IMR-90 (cell line): ENCODE results near the gene EHMT1. TPM values are rescaled to one million over a fixed set of nuclear protein-coding genes. Genes with fewer than 3 reads are reported as not detected.

Experiments
- ATAC-seq: fragments of 200-7000 bp; cut with Tn5 transposase; 2 replicates; pipeline ENCODE4 v1.9.1; 2020; ENCODE audit warnings: low read depth, mild to moderate bottlenecking, moderate library complexity
- BruUV-seq: library from RNA; stranded (reverse); fragments of 400-500 nt; replicated peaks from 2 replicates; lab custom pipeline; 2021; lab: Mats Ljungman, UMichigan
- CTCF ChIA-PET: fragments of 300-600 bp; formaldehyde crosslinking; extraction: SDS; loops from one replicate; lab custom pipeline; 2021; ENCODE audit warnings: antibody characterized with exemption; lab: Yijun Ruan, JAX
- POLR2A ChIA-PET: fragments of 300-600 bp; sonication (Branson Sonifier 250); formaldehyde crosslinking; loops from one replicate; lab custom pipeline; 2022; ENCODE audit warnings: antibody characterized with exemption; ENCODE audit not compliant: unreplicated experiment; lab: Charles Lee
- DNase-seq: peaks from one replicate; pipeline ENCODE4 v3.0.0; 2013
- H2AFZ ChIP-seq: replicated peaks from 2 replicates; pipeline ENCODE3; 2013; ENCODE audit warnings: low read length, mild to moderate bottlenecking; ENCODE audit not compliant: poor library complexity
- H2AK5ac ChIP-seq: 2 replicates; pipeline ENCODE4 v1.6.1; 2013; ENCODE audit warnings: low read depth, low read length, inconsistent platforms
- H2AK9ac ChIP-seq: replicated peaks from 2 replicates; pipeline ENCODE3; 2013; ENCODE audit warnings: mild to moderate bottlenecking, low read depth, low read length, moderate library complexity; ENCODE audit not compliant: poor library complexity
- H2BK120ac ChIP-seq: 2 replicates; pipeline ENCODE4 v1.6.1; 2013; ENCODE audit warnings: low read depth, low read length, inconsistent platforms
- H2BK15ac ChIP-seq: 3 replicates; pipeline ENCODE4 v1.6.1; 2013; ENCODE audit warnings: low read depth, low read length, inconsistent platforms
- H2BK20ac ChIP-seq: 2 replicates; pipeline ENCODE4 v1.6.1; 2013; ENCODE audit warnings: low read depth, mild to moderate bottlenecking, inconsistent platforms, low read length, moderate library complexity
- H2BK5ac ChIP-seq: 2 replicates; pipeline ENCODE4 v1.6.1; 2013; ENCODE audit warnings: mild to moderate bottlenecking, low read depth, low read length, inconsistent platforms; ENCODE audit not compliant: poor library complexity, severe bottlenecking
- H3K14ac ChIP-seq: replicated peaks from 2 replicates; pipeline ENCODE4 v1.6.1; 2013; ENCODE audit warnings: low read depth, low read length, inconsistent platforms
- H3K18ac ChIP-seq: 2 replicates; pipeline ENCODE4 v1.6.1; 2013; ENCODE audit warnings: low read depth, low read length, control low read depth
- H3K23ac ChIP-seq: 2 replicates; pipeline ENCODE4 v1.6.1; 2013; ENCODE audit warnings: low read depth, low read length, inconsistent platforms
- H3K27ac ChIP-seq: 2 replicates; pipeline ENCODE4 v1.5.1; 2013; ENCODE audit warnings: mild to moderate bottlenecking, control low read depth, low read length; ENCODE audit not compliant: insufficient read depth
- H3K27me3 ChIP-seq: 2 replicates; pipeline ENCODE4 v1.6.1; 2013; ENCODE audit warnings: low read length; ENCODE audit not compliant: control insufficient read depth, insufficient read depth
- H3K36me3 ChIP-seq: 2 replicates; pipeline ENCODE4 v1.6.1; 2013; ENCODE audit warnings: low read length, mixed read lengths; ENCODE audit not compliant: control insufficient read depth, insufficient read depth
- H3K4ac ChIP-seq: 2 replicates; pipeline ENCODE4 v1.6.1; 2013; ENCODE audit warnings: low read depth, low read length, inconsistent platforms
- H3K4me1 ChIP-seq: 2 replicates; pipeline ENCODE4 v1.6.1; 2013; ENCODE audit warnings: low read length, mixed read lengths; ENCODE audit not compliant: control insufficient read depth, insufficient read depth
- H3K4me2 ChIP-seq: 2 replicates; pipeline ENCODE4 v1.6.1; 2013; ENCODE audit warnings: low read depth, mild to moderate bottlenecking, control low read depth, low read length, moderate library complexity
- H3K4me3 ChIP-seq: 2 replicates; pipeline ENCODE4 v1.5.1; 2013; ENCODE audit warnings: low read depth, mild to moderate bottlenecking, control low read depth, low read length, moderate library complexity; ENCODE audit not compliant: insufficient read depth
- H3K56ac ChIP-seq: 2 replicates; pipeline ENCODE4 v1.6.1; 2013; ENCODE audit warnings: low read length, inconsistent platforms; ENCODE audit not compliant: insufficient read depth; ENCODE audit errors: extremely low read depth
- H3K79me1 ChIP-seq, 2 experiments: 2 replicates each; pipeline ENCODE4 v1.6.1; 2013; ENCODE audit warnings: low read length in 2 of 2, inconsistent platforms in 1 of 2, low read depth in 1 of 2
- H3K9ac ChIP-seq: 2 replicates; pipeline ENCODE4 v1.6.1; 2013; ENCODE audit warnings: low read depth, low read length, control low read depth
- H3K9me1 ChIP-seq: 2 replicates; pipeline ENCODE4 v1.6.1; 2013; ENCODE audit warnings: low read length, inconsistent platforms; ENCODE audit not compliant: insufficient read depth
- H3K9me3 ChIP-seq: 2 replicates; pipeline ENCODE4 v1.6.1; 2013; ENCODE audit warnings: low read length; ENCODE audit not compliant: control insufficient read depth, insufficient read depth
- H4K20me1 ChIP-seq: 2 replicates; pipeline ENCODE4 v1.6.1; 2013; ENCODE audit warnings: low read length, inconsistent platforms; ENCODE audit not compliant: insufficient read depth
- H4K5ac ChIP-seq: 2 replicates; pipeline ENCODE4 v1.6.1; 2013; ENCODE audit warnings: mild to moderate bottlenecking, low read depth, low read length, control low read depth
- H4K8ac ChIP-seq, 2 experiments: 2 replicates each; pipeline ENCODE4 v1.6.1; 2013; ENCODE audit warnings: low read depth in 2 of 2, low read length in 2 of 2, control low read depth in 1 of 2, inconsistent platforms in 1 of 2
- H4K91ac ChIP-seq: 2 replicates; pipeline ENCODE4 v1.6.1; 2013; ENCODE audit warnings: low read depth, low read length, inconsistent platforms; ENCODE audit not compliant: insufficient read depth
- BHLHE40 ChIP-seq: fragments of 150-350 bp; IDR thresholded peaks from 2 replicates; pipeline ENCODE4 v1.6.1; 2016; ENCODE audit warnings: mild to moderate bottlenecking, low read depth, low read length
- CEBPB ChIP-seq: IDR thresholded peaks from 2 replicates; pipeline ENCODE4 v1.6.1; 2012; ENCODE audit warnings: low read depth, low read length, improper control_type of control experiment
- CHD1 ChIP-seq: IDR thresholded peaks from 2 replicates; pipeline ENCODE4 v1.6.1; 2012; ENCODE audit warnings: low read depth, low read length, improper control_type of control experiment
- FOS ChIP-seq: fragments of 150-350 bp; IDR thresholded peaks from 2 replicates; pipeline ENCODE4 v1.6.1; 2016; ENCODE audit warnings: low read depth, low read length
- MAFK ChIP-seq: IDR thresholded peaks from 2 replicates; pipeline ENCODE4 v1.6.1; 2012; ENCODE audit warnings: low read depth, low read length, improper control_type of control experiment
- MXI1 ChIP-seq: IDR thresholded peaks from 2 replicates; pipeline ENCODE4 v1.6.1; 2012; ENCODE audit warnings: low read depth, mild to moderate bottlenecking, low read length, moderate library complexity, borderline replicate concordance
- NFE2L2 ChIP-seq: fragments of 150-350 bp; IDR thresholded peaks from 2 replicates; pipeline ENCODE4 v1.6.1; 2016; ENCODE audit warnings: low read depth, mild to moderate bottlenecking, low read length
- POLR2A ChIP-seq: IDR thresholded peaks from 2 replicates; pipeline ENCODE4 v1.6.1; 2012; ENCODE audit warnings: mild to moderate bottlenecking, low read depth, low read length
- RAD21 ChIP-seq: IDR thresholded peaks from 2 replicates; pipeline ENCODE4 v1.6.1; 2012; ENCODE audit warnings: low read length, improper control_type of control experiment
- RCOR1 ChIP-seq: IDR thresholded peaks from 2 replicates; pipeline ENCODE4 v1.6.1; 2012; ENCODE audit warnings: mild to moderate bottlenecking, low read length, improper control_type of control experiment; ENCODE audit not compliant: insufficient replicate concordance
- RFX5 ChIP-seq: IDR thresholded peaks from 2 replicates; pipeline ENCODE4 v1.8.0; 2012; ENCODE audit warnings: low read depth, mild to moderate bottlenecking, low read length, moderate library complexity
- SMC3 ChIP-seq: fragments of 150-350 bp; IDR thresholded peaks from 2 replicates; pipeline ENCODE4 v1.6.1; 2016; ENCODE audit warnings: low read depth, mild to moderate bottlenecking, antibody characterized with exemption, low read length, moderate library complexity
- WGBS, 2 experiments: methylation state at CpG; one replicate each; pipeline versions ENCODE4 v1.1.5 to v1.1.7; 2013; ENCODE audit warnings: missing lambda C conversion rate in 2 of 2; ENCODE audit not compliant: insufficient read length in 1 of 2; ENCODE audit errors: extremely low coverage in 2 of 2; 5-methylcytosine and 5-hydroxymethylcytosine counted together
- dilution Hi-C: fragments of 300-500 bp; cut with HindIII; formaldehyde crosslinking; loops from one replicate; pipeline ENCODE4 v1.14.3; 2018; ENCODE audit warnings: low sequenced_read_pairs; ENCODE audit not compliant: unreplicated experiment
- in situ Hi-C: fragments of 300-500 bp; cut with MboI; formaldehyde crosslinking; loops from 3 replicates; pipeline ENCODE4 v1.14.3; 2019; ENCODE audit warnings: low sequenced_read_pairs, inconsistent platforms, mixed read lengths
- intact Hi-C: fragments of 100-400 bp; cut with micrococcal nuclease; formaldehyde crosslinking; loops from 2 replicates; pipeline ENCODE4 v1.10.0; 2022
- polyA plus RNA-seq, 3 experiments: library from polyadenylated mRNA; depleted of rRNA; stranded (reverse); fragments of >200 nt; gene quantifications; 2 replicates each; pipeline ENCODE4 v1.2.3, GENCODE V29; 2012; ENCODE audit warnings: low replicate concordance in 1 of 3
- total RNA-seq: library from RNA; depleted of rRNA; stranded (reverse); fragments of >200 nt; gene quantifications from 2 replicates; pipeline ENCODE4 v1.2.3, GENCODE V29; 2012
- TF ChIP-seq, protein P1 (sequence below): fragments of 150-350 bp; IDR thresholded peaks from 2 replicates; pipeline ENCODE4 v1.6.1; 2017; ENCODE audit warnings: mild to moderate bottlenecking, antibody characterized with exemption, low read length, low read depth
- TF ChIP-seq, protein P2 (sequence below): conservative IDR thresholded peaks from 2 replicates; pipeline ENCODE4 v1.5.1; 2012; ENCODE audit warnings: mild to moderate bottlenecking, low read depth, low read length, improper control_type of control experiment
- TF ChIP-seq, protein P3 (sequence below): fragments of 150-350 bp; IDR thresholded peaks from 2 replicates; pipeline ENCODE4 v1.6.1; 2016; ENCODE audit warnings: low read depth, mild to moderate bottlenecking, low read length, moderate library complexity, borderline replicate concordance

EHMT1 gene
- total and polyA plus RNA-seq, 2 of the 4 experiments (the other 2 are of a cell fraction): 32.8 to 35.1 TPM

DNA sequence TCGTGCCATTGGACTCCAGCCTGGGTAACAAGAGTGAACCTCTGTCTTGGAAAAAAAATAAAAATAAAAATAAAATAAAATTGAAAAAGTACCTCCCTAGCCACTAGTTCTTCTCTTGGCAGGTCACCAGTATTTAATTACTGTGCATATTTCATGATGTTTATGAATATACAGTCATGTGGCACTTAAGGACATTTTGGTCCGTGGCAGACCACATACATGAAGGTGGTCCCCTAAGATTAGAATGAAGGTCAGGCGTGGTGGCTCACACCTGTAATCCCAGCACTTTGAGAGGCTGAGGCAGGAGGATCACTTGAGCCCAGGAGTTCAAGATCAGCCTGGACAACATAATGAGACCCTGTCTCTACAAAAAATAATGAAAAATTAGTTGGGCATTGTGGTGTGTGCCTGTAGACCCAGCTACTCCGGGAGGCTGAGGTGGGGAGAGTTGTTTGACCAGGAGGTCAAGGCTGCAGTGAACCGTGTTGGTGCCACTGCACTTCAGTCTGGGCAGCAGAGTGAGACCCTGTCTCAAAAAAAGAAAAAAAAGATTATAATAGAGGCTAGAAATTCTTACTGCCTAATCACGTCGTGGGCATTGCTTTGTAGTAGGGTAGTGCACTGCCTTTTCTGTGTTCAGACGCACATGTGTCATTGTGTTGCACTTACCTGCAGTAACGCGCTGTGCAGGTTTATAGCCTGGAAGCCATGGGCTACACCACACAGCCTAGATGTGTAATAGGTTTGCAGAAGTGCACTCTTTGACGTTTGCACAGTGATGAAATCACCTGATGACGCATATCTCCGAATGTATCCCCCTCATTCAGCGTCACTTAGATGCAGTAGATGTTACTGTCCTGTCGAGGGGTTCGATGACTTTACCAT lies 12.8 kb downstream of the EHMT1 start:
- ChIA-PET POLR2A (no interaction called here), CTCF (no interaction called here)
- WGBS, 2 experiments: 88% methylated on average over 8 of the region's 16 CpGs; no CpG with 5 or more reads in 1 of the 2 experiments
- Histone ChIP-seq H4K8ac (no peak overlapping the region), H3K9me1 (peaks cover 23% of the 10 kb centered on the region), H2BK20ac (no peak overlapping the region), H3K27ac (no peak overlapping the region), H3K27me3 (no peaks in the 10 kb centered on the region), H3K4me3 (no peak overlapping the region), H4K91ac (no peak overlapping the region), H3K56ac (no peak overlapping the region), H2BK120ac (no peak overlapping the region), H2AK9ac (no peak overlapping the region), H3K4me2 (no peak overlapping the region), H3K14ac (no peak overlapping the region), H4K5ac (no peak overlapping the region), H3K9ac (no peak overlapping the region), H3K36me3 (no peaks in the 10 kb centered on the region), H2BK15ac (no peak overlapping the region), H4K20me1 (peaks cover 72% of the 10 kb centered on the region), H3K9me3 (no peaks in the 10 kb centered on the region), H3K4ac (no peak overlapping the region), H3K79me1 (peaks cover 18 to 67% of the 10 kb centered on the region in 2 experiments), H3K4me1 (peaks cover 8% of the 10 kb centered on the region), H3K18ac (no peak overlapping the region), H2BK5ac (no peak overlapping the region), H2AFZ (no peak overlapping the region), H3K23ac (no peak overlapping the region; the same call in 1 of the 2 replicates), H2AK5ac (no peak overlapping the region)
- intact Hi-C loops: no loop called here
- dilution Hi-C loops: no loop called here
- ATAC-seq (no peak), DNase-seq (no peak)
- in situ Hi-C loops: no loop called here
- BruUV-seq: no TSS peak
- TF ChIP-seq MXI1 (no peak), CEBPB (no peak), SMC3 (no peak), BHLHE40 (no peak), MAFK (no peak), FOS (no peak), RAD21 (no peak), RFX5 (no peak), POLR2A (no peak), NFE2L2 (no peak), CHD1 (no peak), RCOR1 (no peak)
- TF ChIP-seq, protein P1, sequence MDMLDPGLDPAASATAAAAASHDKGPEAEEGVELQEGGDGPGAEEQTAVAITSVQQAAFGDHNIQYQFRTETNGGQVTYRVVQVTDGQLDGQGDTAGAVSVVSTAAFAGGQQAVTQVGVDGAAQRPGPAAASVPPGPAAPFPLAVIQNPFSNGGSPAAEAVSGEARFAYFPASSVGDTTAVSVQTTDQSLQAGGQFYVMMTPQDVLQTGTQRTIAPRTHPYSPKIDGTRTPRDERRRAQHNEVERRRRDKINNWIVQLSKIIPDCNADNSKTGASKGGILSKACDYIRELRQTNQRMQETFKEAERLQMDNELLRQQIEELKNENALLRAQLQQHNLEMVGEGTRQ: no peak
- TF ChIP-seq, protein P2, sequence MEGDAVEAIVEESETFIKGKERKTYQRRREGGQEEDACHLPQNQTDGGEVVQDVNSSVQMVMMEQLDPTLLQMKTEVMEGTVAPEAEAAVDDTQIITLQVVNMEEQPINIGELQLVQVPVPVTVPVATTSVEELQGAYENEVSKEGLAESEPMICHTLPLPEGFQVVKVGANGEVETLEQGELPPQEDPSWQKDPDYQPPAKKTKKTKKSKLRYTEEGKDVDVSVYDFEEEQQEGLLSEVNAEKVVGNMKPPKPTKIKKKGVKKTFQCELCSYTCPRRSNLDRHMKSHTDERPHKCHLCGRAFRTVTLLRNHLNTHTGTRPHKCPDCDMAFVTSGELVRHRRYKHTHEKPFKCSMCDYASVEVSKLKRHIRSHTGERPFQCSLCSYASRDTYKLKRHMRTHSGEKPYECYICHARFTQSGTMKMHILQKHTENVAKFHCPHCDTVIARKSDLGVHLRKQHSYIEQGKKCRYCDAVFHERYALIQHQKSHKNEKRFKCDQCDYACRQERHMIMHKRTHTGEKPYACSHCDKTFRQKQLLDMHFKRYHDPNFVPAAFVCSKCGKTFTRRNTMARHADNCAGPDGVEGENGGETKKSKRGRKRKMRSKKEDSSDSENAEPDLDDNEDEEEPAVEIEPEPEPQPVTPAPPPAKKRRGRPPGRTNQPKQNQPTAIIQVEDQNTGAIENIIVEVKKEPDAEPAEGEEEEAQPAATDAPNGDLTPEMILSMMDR: no peak
- TF ChIP-seq, protein P3, sequence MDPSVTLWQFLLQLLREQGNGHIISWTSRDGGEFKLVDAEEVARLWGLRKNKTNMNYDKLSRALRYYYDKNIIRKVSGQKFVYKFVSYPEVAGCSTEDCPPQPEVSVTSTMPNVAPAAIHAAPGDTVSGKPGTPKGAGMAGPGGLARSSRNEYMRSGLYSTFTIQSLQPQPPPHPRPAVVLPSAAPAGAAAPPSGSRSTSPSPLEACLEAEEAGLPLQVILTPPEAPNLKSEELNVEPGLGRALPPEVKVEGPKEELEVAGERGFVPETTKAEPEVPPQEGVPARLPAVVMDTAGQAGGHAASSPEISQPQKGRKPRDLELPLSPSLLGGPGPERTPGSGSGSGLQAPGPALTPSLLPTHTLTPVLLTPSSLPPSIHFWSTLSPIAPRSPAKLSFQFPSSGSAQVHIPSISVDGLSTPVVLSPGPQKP: no peak
